Putamen (tissue), 1 donor: ENCODE results near the gene SSUH2.
"Not testable (repeated sequence)": the region's sequence is repeated elsewhere in the genome, so short reads cannot be mapped to it uniquely, and the experiment has no call there.

Experiments
- DNase-seq: peaks from one replicate; pipeline ENCODE4 v3.0.0-alpha.2; 2016; ENCODE audit warnings: low spot score

The SSUH2 gene

GRCh38 chr3:8608791-8609467 is 35.7 kb downstream of the SSUH2 start:
- DNase-seq: no peak

GRCh38 chr3:8608041-8608790 is 36.4 kb downstream of the SSUH2 start:
- DNase-seq: no peak

DNA sequence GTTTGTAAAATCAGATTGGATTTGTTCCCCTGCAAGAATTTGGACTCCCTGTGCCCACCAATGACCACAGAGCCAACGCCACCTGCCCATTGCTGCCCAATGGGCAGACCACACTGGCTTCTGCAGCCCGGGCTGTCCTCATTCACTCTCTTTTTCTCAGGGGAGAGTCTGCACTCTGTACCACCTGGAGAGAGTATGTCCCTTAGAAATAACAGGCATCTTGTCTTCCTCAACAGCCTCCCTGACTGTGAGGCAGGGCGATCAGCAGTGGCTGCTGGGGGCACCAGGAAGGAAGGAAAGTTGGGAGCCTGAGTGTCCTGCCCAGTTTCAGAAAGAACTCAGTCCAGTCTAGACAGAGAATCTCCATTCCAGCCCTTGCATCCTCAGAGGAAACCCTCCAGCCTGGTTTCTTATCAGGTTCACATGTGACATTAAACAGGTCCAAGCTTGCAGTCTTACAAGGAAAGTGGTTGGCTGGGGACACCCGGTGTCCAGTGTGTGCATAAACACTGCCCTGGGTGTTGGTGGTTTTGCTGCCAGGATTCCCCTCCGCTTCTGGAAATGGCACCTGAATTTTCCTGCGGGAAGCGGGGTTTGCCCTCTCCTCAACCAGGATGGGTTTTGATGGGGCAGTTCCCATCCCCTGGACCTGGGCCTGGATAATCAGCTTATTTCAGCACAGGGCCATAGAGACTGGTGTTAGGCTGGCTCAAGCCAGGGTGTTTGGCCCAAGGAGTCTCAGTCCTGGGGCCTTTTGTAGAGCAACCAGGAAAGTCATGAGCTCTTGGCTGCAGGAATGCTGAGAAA is 37.2 kb downstream of the SSUH2 start:
- DNase-seq: peak; percentile 49

GRCh38 chr3:8606701-8607231 is 37.8 kb downstream of the SSUH2 start:
- DNase-seq: no peak

GRCh38 chr3:8604988-8605387 is 39.6 kb downstream of the SSUH2 start:
- DNase-seq: no peak

DNA sequence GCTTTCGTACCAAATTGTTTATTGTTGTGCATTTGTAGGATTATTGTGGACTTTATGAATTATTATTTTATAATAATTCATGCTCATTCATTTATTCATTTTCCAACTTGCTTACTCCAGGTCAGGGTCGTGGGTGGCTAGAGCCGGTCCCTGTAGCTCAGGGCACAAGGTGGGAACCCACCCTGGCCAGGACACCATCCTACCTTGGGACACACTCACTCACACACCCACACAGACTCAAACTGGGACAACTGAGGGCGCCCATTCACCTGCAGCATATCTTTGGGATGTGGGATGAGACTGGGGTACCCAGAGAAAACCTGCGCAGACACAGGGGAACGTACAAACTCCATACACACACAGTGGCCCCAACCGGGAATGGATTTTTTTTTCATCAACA is 40.6 kb downstream of the SSUH2 start:
- no peak for DNase-seq

GRCh38 chr3:8603115-8603710 is 41.4 kb downstream of the SSUH2 start:
- no peak for DNase-seq

- no peak for DNase-seq
Measured at GRCh38 chr3:8600457-8600856, 44.1 kb downstream of the SSUH2 start.

- no peak for DNase-seq
Measured at GRCh38 chr3:8599146-8599545, 45.5 kb downstream of the SSUH2 start.

DNA sequence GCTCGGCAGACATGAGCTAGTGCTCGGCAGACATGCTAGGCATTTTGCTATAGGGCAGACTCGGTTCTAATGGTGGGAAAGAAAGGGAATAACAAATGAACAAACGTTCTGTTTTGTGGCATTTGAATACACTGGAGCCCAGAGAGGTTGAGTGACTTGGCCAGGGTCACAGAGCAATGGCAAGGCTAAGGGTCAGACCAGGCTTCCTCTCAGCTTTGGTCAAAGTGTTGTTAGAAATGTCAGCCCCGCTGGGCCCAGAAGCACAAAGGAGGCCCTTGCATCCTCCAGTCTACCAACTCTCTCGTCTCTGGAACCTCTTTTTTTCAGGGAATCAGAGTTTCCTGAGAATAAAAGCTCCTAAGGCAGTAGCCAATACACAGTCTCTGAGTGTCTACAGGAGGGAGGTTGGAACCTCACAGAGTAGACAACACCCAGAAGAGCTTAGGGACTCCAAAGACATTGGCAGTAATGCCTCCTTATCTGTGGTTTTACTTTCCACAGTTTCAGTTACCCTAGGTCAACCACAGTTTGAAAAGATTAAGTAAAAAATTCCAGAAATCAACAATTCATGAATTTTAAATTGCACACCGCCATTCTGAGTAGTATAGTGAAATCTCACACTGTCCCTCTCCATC is 47.3 kb downstream of the SSUH2 start:
- no peak for DNase-seq

- no peak for DNase-seq
Measured at GRCh38 chr3:8596321-8597218, 48.0 kb downstream of the SSUH2 start.

DNA sequence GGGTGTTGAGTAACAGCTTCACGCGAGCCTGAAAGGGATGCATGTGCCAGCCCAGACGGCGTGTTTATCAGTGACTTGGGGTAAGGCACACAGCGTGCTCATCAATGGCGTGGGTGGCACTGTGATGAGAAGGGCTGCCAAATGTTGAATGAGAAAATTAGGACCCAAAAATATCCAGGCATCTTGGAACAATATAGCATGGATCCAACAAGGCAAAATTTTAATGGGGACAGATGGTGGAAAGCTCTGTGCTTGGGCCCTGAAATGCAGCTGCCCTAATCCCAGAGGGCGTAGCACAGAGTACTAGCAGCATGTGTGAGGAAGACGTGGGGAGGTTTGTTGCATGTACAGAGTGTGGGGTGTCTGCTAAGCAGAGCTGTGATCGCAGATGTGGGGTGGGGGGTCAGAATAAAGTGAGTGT is 48.9 kb downstream of the SSUH2 start:
- peak; percentile 6 for DNase-seq

DNA sequence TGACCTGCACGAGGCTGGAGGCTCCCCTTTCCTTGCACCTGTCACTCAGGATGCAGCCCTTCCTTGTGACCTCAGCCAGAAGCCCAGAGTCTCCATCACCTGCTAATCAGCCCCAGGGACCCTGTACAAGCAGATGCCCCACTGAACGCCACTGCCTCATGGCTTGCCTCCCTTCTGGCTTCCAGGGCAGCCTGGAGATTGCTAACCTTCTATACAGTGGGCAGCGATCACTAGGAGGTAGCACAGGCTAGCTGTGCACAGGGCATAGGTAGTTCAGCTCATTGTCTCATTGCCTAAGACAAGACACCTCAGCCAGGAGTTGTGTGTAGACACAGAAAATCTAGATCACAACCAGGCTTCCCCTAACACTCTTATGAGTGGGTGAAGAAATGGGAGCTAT is 49.3 kb downstream of the SSUH2 start:
- no peak for DNase-seq

- no peak for DNase-seq
Measured at GRCh38 chr3:8593021-8593827, 51.4 kb downstream of the SSUH2 start.

DNA sequence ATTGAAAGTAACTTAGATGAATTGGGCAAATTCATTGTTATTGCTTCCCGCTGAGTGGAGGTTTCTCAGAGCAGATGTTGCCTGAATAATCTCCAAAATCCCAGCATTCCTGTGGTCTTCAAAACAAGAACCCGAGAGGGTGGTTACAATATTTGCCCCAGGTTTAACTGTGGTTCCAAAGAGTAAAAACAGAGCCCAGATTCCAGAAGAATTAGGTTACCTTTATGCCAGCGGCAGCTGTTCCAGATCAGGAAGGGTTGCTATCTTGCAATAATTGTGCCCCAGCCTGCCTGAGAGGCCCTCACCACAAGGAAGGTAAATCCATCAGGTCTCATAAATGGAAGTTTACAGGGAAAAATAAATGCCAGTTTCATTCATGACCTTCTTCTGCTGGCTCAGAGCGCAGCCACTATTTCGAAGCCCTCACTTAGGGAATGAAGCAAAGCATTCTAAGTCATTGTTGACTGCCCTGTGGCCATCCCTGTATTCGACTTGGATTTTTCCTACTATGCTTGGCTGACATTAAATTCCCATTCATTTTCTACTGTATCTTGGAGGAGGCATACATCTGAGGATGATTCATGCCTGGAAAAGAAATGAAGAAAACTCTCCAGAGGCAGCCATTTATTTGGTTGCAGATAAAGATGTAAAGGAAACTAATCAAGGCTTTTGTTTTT is 54.6 kb downstream of the SSUH2 start:
- no peak for DNase-seq

- no peak for DNase-seq
Measured at GRCh38 chr3:8584661-8585060, 59.9 kb downstream of the SSUH2 start.

DNA sequence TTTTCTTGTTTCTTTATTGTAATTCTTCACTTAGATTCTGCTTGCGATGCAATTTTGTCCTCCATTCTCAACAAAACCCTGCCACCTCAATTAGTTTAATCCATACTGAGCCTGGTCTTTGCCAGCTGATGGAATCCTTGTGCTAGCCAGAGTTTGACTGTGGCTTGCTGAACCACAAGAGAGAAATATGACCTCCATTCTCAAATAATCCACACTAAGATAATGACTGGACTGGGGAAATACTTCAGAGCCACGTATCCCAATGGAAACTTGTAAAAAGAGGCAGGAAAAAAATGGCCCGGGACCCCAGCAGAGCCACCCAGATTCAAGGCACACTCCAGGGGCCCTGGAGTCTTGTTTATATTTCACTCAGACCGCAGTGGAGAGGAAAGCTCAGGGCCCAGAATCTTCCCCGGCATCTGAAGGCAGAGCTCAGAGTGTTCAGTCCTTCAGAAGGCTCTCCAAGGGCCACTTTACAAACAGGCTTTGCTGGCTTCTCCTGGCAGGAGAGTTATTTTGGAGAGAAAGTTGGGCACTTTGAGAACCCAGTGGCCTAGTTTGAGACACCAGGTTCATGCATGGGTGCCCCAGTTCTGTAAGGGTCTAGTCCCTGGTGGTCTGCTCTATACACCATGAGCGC is 62.7 kb downstream of the SSUH2 start:
- no peak for DNase-seq

DNA sequence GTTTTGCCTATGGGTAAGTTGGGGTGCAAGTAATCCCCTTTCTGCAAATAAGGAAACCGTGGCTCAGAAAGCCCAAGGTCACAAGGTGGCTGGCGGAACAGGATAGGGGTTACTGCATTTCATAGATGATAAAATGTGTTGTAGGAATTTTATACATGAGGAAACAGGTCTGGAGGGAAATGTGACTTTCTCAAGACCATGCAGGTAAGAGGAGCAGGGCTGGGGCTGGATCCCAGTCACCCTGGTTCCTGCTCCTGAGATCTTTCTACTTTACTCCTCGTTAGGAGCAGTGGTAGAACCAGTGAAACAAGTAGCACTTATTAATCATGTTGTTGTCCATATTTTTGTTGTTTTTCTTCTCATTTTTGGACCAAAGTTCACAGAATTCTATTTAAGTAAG is 63.2 kb downstream of the SSUH2 start:
- DNase-seq: no peak

DNA sequence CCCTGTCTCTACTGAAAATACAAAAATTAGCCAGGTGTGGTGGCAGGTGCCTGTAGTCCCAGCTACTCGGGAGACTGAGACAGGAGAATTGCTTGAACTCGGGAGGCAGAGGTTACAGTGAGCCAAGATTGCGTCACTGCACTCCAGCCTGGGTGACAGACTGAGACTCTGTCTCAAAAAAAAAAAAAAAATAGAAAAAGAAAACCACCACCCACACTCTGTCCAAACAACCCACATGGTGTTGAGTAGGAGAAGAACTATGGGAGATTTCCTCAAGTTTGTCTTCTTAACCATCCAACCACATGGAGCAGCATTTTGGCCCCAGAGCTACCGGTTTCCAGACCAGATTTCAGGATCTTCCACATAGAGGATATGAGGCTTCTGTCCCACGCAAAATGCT is 64.2 kb downstream of the SSUH2 start:
- not testable (repeated sequence) for DNase-seq
